CD4-positive, alpha-beta T cell (primary cell): ENCODE data around the gene TTBK1. TPM values are rescaled to one million over a fixed set of nuclear protein-coding genes. Genes with fewer than 3 reads are reported as not detected.

Source experiments
- ATAC-seq: fragments of 200-7000 bp; cut with Tn5 transposase; one replicate; pipeline ENCODE4 v1.10.0; 2022; ENCODE audit warnings: mild to moderate bottlenecking; ENCODE audit not compliant: poor library complexity
- CTCF ChIA-PET: fragments of 350-600 bp; sonication (Branson Sonifier 250); formaldehyde crosslinking; loops from one replicate; lab custom pipeline; 2021; ENCODE audit warnings: antibody characterized with exemption, inconsistent platforms; lab: Charles Lee
- POLR2A ChIA-PET: fragments of 350-600 bp; sonication (Branson Sonifier 250); formaldehyde crosslinking; loops from one replicate; lab custom pipeline; 2021; ENCODE audit warnings: antibody characterized with exemption, inconsistent platforms; lab: Charles Lee
- DNase-seq, 14 experiments: peaks; one replicate each; pipeline ENCODE4 v3.0.0-alpha.2; 2013 to 2020; ENCODE audit warnings: mixed read lengths in 2 of 14
- H3K27ac ChIP-seq, 2 donors: one replicate each; pipeline versions ENCODE4 v1.5.1 to v1.7.0; 2013; ENCODE audit warnings: low read length in 2 of 2, low read depth in 1 of 2, mild to moderate bottlenecking in 1 of 2
- H3K27me3 ChIP-seq, 2 experiments: 1 replicate in 1 of 2; 2 replicates in 1 of 2; pipeline versions ENCODE4 v1.6.1 to v1.7.0; 2013; ENCODE audit warnings: low read length in 2 of 2, control low read depth in 1 of 2, mild to moderate bottlenecking in 1 of 2, moderate library complexity in 1 of 2; ENCODE audit not compliant: insufficient read depth in 2 of 2, control insufficient read depth in 1 of 2
- H3K36me3 ChIP-seq: one replicate; pipeline ENCODE4 v1.6.1; 2013; ENCODE audit warnings: low read length, control low read depth; ENCODE audit not compliant: insufficient read depth
- H3K4me1 ChIP-seq: one replicate; pipeline ENCODE4 v1.6.1; 2013; ENCODE audit warnings: low read length, control low read depth; ENCODE audit not compliant: insufficient read depth
- H3K4me3 ChIP-seq: one replicate; pipeline ENCODE4 v1.5.1; 2013; ENCODE audit warnings: mild to moderate bottlenecking, low read length, moderate library complexity
- H3K9me3 ChIP-seq, 2 experiments: 1 replicate in 1 of 2; 2 replicates in 1 of 2; pipeline versions ENCODE4 v1.6.1 to v1.7.0; 2013; ENCODE audit warnings: low read length in 2 of 2, mild to moderate bottlenecking in 2 of 2, control low read depth in 1 of 2, moderate library complexity in 1 of 2; ENCODE audit not compliant: control insufficient read depth in 1 of 2, insufficient read depth in 1 of 2
- H3K27ac Mint-ChIP-seq: one replicate; pipeline ENCODE4 v1.8.0; 2020; ENCODE audit warnings: mixed read lengths
- H3K27me3 Mint-ChIP-seq: one replicate; pipeline ENCODE4 v1.8.0; 2021; ENCODE audit warnings: mixed read lengths
- H3K36me3 Mint-ChIP-seq: one replicate; pipeline ENCODE4 v1.8.0; 2021; ENCODE audit warnings: low read depth, mixed read lengths
- H3K4me1 Mint-ChIP-seq: one replicate; pipeline ENCODE4 v1.8.0; 2021; ENCODE audit warnings: low read depth, mixed read lengths
- H3K4me3 Mint-ChIP-seq: one replicate; pipeline ENCODE4 v1.8.0; 2020; ENCODE audit warnings: mild to moderate bottlenecking, mixed read lengths
- H3K9me3 Mint-ChIP-seq: one replicate; pipeline ENCODE4 v1.8.0; 2020; ENCODE audit warnings: mixed read lengths
- intact Hi-C, 2 experiments: fragments of 100-400 bp; cut with DNase I in 1 of 2; cut with micrococcal nuclease in 1 of 2; formaldehyde crosslinking; loops; one replicate each; pipeline versions ENCODE4 v1.15.1 to v1.9.0; 2023 to 2025; cut with DNase I, micrococcal nuclease
- total RNA-seq, 174 experiments: library from RNA in 2 of 174; stranded (reverse) in 2 of 174; gene quantifications; one replicate each; pipeline ENCODE4 v1.2.3 and lab custom pipeline; 2021 to 2026
- TF ChIP-seq, protein P1 (sequence below): fragments of 200-600 bp; IDR thresholded peaks from one replicate; pipeline ENCODE4 v1.8.0; 2022; ENCODE audit warnings: antibody characterized with exemption, mild to moderate bottlenecking

TTBK1 gene
- total RNA-seq, 2 experiments from 2014 or later = not detected

DNA sequence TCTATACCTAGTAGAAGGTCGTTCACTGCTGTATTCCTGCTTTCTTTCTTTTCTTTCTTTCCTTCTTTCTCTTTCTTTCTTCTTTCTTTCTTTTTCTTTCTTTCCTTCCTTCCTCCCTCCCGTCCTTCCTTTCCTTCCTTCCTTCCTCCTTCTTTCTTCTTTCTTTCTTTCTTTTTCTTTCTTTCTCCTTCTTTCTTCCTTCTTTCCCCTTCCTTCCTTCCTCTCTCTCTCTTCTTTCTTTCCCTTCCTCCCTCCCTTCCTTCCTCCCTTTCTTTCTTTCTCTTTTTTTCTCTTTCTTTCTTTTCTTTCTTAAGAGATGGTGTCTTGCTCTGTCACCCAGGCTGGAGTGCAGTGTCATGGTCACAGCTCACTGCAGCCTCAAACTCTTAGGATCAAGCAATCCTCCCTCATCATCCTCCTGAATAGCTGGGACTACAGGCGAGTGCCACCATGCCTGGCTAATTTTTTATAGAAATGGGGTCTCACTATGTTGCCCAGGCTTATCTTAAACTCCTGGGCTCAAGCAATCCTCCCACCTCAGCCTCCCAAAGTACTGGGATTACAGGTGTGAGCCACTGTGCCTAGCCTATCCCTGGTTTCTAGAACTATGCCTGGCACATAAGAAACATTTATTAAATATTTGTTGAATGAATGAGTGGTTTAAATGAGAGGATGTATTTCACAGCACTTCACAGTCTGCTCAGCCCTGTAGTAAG lies 11.4 kb upstream of the TTBK1 start:
- ChIA-PET CTCF (no interaction called here), POLR2A (no interaction called here)
- Mint-ChIP-seq H3K27ac (peak overlapping the region; percentile 45), H3K4me1 (peaks cover 21% of the 10 kb centered on the region), H3K9me3 (no peaks in the 10 kb centered on the region), H3K4me3 (peak overlapping the region; percentile 70), H3K36me3 (no peaks in the 10 kb centered on the region), H3K27me3 (peaks cover 9% of the 10 kb centered on the region)
- Histone ChIP-seq H3K27me3 (no peaks in the 10 kb centered on the region), H3K36me3 (no peaks in the 10 kb centered on the region), H3K4me1 (peaks cover 25% of the 10 kb centered on the region), H3K4me3 (no peak overlapping the region), H3K27ac (no peak overlapping the region), H3K9me3 (no peaks in the 10 kb centered on the region)
- no peak for DNase-seq
- intact Hi-C loops = no loop called here
- ATAC-seq = no peak
- TF ChIP-seq, protein P1, sequence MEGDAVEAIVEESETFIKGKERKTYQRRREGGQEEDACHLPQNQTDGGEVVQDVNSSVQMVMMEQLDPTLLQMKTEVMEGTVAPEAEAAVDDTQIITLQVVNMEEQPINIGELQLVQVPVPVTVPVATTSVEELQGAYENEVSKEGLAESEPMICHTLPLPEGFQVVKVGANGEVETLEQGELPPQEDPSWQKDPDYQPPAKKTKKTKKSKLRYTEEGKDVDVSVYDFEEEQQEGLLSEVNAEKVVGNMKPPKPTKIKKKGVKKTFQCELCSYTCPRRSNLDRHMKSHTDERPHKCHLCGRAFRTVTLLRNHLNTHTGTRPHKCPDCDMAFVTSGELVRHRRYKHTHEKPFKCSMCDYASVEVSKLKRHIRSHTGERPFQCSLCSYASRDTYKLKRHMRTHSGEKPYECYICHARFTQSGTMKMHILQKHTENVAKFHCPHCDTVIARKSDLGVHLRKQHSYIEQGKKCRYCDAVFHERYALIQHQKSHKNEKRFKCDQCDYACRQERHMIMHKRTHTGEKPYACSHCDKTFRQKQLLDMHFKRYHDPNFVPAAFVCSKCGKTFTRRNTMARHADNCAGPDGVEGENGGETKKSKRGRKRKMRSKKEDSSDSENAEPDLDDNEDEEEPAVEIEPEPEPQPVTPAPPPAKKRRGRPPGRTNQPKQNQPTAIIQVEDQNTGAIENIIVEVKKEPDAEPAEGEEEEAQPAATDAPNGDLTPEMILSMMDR = no peak

DNA sequence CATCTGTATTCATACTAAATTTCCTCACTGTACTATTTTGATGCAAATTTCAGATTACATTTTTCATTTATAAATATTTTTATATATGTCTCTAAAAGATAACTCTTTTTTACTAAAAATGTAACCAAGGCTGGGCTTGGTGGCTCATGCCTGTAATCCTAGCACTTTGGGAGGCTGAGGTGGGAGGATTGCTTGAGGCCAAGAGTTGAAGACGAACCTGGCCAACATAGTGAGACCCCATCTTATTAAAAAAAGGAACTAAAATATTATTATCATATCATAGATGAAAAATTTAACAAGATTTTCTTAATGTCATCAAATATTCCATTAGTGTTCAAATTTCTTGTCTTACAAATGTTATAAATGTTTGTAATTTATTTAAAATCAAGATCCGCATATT lies 7.4 kb upstream of the TTBK1 start:
- DNase-seq (no peak), ATAC-seq (no peak)
- H3K4me1 Mint-ChIP-seq = peaks cover 6% of the 10 kb centered on the region
- Histone ChIP-seq H3K4me3 (no peak overlapping the region), H3K27ac (no peak overlapping the region), H3K9me3 (no peaks in the 10 kb centered on the region), H3K27me3 (no peaks in the 10 kb centered on the region), H3K4me1 (no peaks in the 10 kb centered on the region), H3K36me3 (no peaks in the 10 kb centered on the region)
- POLR2A ChIA-PET = no interaction called here
- TF ChIP-seq, protein P1 = no peak
- no peak overlapping the region for H3K4me3 Mint-ChIP-seq
- H3K9me3 Mint-ChIP-seq = peaks cover 3% of the 10 kb centered on the region
- H3K36me3 Mint-ChIP-seq = no peaks in the 10 kb centered on the region
- CTCF ChIA-PET = no interaction called here
- H3K27ac Mint-ChIP-seq = no peak overlapping the region
- H3K27me3 Mint-ChIP-seq = peaks cover 35% of the 10 kb centered on the region
- intact Hi-C loops = no loop called here

DNA sequence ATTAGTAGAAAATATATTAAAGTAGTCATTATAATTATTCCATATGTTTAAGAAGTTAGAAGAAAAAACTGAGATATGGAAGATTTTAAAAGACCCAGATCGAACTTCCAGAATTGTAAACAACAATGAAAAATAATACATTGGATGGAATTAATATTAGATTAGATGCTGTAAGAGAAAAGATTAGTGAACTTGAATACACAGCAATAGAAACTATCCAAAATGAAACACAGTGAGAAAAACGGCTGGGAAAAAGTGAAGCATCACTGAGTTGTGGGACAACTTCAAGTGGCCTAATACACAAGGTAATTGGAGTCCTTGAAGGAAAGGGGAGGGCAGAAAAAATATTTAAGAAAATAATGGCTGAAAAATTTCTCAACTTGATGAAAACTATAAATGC lies 4.2 kb upstream of the TTBK1 start:
- Mint-ChIP-seq H3K9me3 (peaks cover 3% of the 10 kb centered on the region), H3K4me3 (no peak overlapping the region), H3K4me1 (no peaks in the 10 kb centered on the region), H3K27ac (no peak overlapping the region), H3K36me3 (no peaks in the 10 kb centered on the region), H3K27me3 (peaks cover 29% of the 10 kb centered on the region)
- Histone ChIP-seq H3K4me3 (no peak overlapping the region), H3K27ac (no peak overlapping the region), H3K36me3 (no peaks in the 10 kb centered on the region), H3K9me3 (no peaks in the 10 kb centered on the region), H3K27me3 (peaks cover 18 to 25% of the 10 kb centered on the region in 2 experiments), H3K4me1 (no peaks in the 10 kb centered on the region)
- TF ChIP-seq, protein P1 = no peak
- ChIA-PET CTCF (interaction anchor here (1.0 to 2.1 kb wide), 2 partner anchors 10 to 69 kb away, joined by 3 to 14 read pairs; partner anchors contain the start of genes CRIP3 and DNPH1), POLR2A (interaction anchor here (1.7 kb wide), 1 partner anchor 10 kb away, joined by 8 read pairs; the partner anchor contains the start of gene DNPH1)
- intact Hi-C loops = no loop called here
- DNase-seq (no peak), ATAC-seq (no peak)
